HG03139 (cell line): Measurements from ENCODE around the gene CTSC.
A peak's percentile ranks its signal among the peaks of the same experiment; 100 is the strongest.

ENCODE experiments used
- ATAC-seq: cut with Tn5 transposase; IDR thresholded peaks from one replicate; pipeline ENCODE4 v1.9.1; 2021; ENCODE audit not compliant: unreplicated experiment

Gene CTSC

GRCh38 chr11:88320149-88320559, 17.4 kb downstream of the CTSC start:
- ATAC-seq: no peak

- ATAC-seq: no peak
These were observed 19.5 kb downstream of the CTSC start for GRCh38 chr11:88318017-88318416.

- no peak for ATAC-seq
These were observed 20.0 kb downstream of the CTSC start for GRCh38 chr11:88317536-88317935.

GRCh38 chr11:88315981-88316441, 21.5 kb downstream of the CTSC start:
- no peak for ATAC-seq

- no peak for ATAC-seq
These were observed 22.5 kb downstream of the CTSC start for GRCh38 chr11:88315015-88315414.

DNA sequence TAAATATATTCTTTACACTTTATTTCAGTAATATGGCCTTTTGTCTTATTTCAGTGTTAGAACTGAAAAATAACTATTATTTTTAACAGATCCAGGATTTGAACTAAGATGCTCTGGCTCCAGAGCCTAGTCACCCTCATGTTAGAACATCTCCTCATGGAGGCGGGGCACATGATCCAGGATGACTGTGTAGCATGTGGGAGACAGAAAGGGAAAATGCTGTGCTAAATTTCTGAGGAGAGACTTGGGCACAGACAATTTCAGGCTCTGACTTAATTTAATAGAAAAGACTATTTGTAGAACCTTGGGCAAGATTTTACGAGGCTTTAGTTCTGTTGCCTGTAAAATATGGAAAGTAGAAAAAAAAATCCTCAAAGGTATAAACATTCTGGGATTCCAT, 24.1 kb downstream of the CTSC start:
- ATAC-seq: no peak

- ATAC-seq: no peak
These were observed 24.9 kb downstream of the CTSC start for GRCh38 chr11:88312628-88313027.

GRCh38 chr11:88310246-88310645, 27.3 kb downstream of the CTSC start:
- ATAC-seq: no peak

DNA sequence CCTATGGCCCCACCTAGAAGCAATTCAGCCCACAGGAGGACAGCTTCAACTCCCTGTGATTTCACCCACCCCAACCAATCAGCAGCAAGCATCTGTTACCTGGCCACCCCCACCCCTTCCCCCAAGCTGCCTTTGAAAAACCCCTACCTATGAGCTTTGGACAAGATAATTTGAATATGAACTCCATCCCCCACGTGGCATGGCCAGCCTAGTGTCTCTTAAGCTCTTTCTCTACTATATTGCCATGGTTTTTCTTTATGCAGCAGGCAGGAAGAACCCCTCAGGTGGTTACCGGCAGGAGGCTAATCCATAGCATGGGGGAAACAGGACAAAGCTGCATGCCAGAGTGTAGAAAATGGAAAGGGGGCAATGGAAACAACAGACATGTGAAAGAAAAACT, 29.0 kb downstream of the CTSC start:
- no peak for ATAC-seq

- ATAC-seq: peak; percentile 49
These were observed 29.6 kb downstream of the CTSC start for GRCh38 chr11:88307749-88308425.

DNA sequence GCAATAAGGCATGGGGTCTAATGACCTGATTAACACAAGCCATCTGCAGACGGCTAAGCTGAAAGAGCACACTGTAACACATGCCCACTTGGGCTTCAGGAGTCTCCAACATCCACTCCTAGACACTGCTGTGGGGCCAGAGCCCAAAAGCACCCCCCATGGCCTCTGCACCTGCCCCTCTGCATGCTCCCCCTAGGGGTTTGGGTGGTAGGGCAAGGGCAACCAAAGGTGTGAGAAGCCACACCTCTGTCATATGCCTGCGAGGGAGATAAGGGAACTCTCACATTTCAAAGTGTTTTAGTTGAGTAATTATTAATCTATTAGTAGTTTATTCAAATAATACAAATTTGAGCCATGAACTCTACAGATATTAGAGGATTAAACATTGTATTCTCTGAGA, 30.8 kb downstream of the CTSC start:
- ATAC-seq: no peak

GRCh38 chr11:88305430-88305829, 32.1 kb downstream of the CTSC start:
- ATAC-seq: no peak

DNA sequence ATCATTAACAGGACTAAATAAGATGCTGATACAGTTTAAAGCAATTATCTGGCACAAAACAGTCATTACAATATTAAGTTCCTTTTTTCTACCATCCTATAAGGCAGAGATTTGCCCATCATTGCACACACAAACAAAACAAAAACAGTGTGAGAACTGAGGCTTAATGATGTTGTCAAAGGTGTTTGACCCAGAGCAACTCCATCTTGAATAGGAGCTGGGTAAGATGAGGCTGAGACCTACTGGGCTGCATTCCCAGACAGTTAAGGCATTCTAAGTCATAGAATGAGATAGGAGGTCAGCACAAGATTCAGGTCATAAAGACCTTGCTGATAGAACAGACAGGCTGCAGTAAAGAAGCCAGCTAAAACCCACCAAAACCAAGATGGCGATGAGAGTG, 33.2 kb downstream of the CTSC start:
- ATAC-seq: no peak

GRCh38 chr11:88303037-88303436, 34.5 kb downstream of the CTSC start:
- ATAC-seq: no peak

- ATAC-seq: peak; percentile 40
These were observed 35.9 kb downstream of the CTSC start for GRCh38 chr11:88301488-88302140.

DNA sequence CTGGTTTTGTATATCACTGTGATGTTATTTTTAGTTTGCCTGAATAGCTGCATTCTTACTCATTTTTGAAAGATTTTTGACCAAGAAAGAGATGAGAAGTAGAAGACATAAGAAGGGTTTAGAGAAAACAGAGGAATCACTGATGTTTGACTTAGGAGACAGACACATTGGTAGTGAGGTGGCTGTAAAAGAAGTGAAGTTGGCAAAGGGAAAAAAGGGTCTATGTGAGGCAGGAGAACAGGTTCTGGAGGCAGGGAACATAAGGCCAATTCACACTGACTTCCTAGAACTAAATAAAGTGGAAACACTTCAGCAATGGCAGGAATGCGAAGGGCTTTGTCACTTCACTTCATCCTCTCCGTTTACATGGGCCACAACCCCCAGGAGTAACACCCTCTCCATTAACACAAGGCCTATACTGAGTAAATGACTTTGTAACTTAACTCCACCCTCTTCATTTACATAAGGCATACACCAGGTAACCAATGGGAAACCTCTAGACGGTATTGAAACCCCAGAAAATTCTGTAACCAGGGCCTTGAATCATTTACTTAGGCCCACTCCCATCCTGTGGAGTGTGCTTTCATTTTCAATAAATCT, 36.5 kb downstream of the CTSC start:
- ATAC-seq: peak; percentile 69

GRCh38 chr11:88297863-88298262, 39.7 kb downstream of the CTSC start:
- ATAC-seq: no peak

DNA sequence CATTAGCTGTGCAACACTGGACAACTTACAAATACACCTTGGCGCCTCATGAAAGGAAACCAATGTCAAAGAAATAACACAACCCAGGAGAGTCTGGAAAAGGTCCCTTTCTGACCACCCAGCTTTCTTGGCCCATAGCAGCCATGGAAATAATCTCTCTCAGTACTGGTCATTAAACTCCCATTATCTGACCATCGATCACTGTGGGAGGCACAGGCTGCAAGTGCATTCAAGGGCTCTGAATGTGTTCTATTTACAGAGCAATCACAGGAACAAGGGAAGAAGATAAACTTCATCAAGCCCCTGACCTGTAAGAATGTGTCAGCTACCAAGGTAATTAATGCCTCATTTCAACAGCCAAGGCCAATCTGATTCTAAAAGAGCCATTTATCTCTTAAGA, 40.1 kb downstream of the CTSC start:
- no peak for ATAC-seq

DNA sequence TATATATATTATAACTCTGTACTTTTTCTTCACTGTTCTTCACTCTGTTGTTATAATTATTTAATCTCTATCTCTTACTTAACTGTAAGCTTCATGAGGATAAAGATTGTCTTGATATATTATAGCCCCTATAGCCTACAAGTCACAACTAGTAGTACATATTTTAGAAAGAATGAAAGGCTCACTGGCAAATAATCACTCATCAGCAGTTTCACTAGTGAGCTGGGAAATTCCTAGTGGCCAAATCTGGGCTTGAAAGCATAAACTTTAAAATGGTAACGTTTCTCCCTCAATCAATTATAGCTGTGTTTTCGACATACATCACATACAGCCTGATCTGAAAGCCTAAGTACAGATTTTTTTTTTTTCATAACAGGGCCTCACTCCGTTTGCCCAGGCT, 42.5 kb downstream of the CTSC start:
- ATAC-seq: no peak

- no peak for ATAC-seq
These were observed 43.6 kb downstream of the CTSC start for GRCh38 chr11:88293931-88294330.

GRCh38 chr11:88292171-88292843, 45.2 kb downstream of the CTSC start:
- no peak for ATAC-seq

DNA sequence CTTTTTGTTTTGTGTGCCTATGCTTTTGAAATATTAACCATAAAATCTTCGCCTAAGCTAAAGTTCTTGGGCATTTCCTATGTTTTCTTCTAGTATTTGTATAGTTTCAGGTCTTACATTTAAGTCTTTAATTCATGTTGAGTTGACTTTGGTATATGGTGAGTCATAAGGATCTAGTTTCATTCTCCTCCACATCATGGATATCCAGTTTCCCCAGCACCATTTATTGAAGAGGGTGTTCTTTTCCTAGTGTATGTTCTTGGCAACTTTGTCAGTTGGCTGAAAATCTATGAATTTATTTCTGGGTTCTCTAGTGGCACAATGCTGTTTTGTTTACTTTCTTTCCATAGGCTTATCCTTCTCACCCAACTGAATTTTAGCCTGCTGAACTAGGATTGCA, 49.0 kb downstream of the CTSC start:
- no peak for ATAC-seq
